NCI-H460 (cell line): ENCODE data around the gene RNASE4. TPM values are rescaled to one million over a fixed set of nuclear protein-coding genes. Genes with fewer than 3 reads are reported as not detected.
"Not testable (repeated sequence)": the region's sequence is repeated elsewhere in the genome, so short reads cannot be mapped to it uniquely, and the experiment has no call there.

ENCODE experiments used
- DNase-seq: peaks from one replicate; pipeline ENCODE4 v3.0.0-alpha.2; 2016; ENCODE audit warnings: low read depth; ENCODE audit errors: extremely low read depth
- polyA plus RNA-seq: library from polyadenylated mRNA; depleted of rRNA; stranded (reverse); fragments of >200 nt; gene quantifications from 2 replicates; pipeline ENCODE4 v1.2.3, GENCODE V29; 2014; cell fraction: nucleus; rRNA removed
- total RNA-seq: library from RNA; depleted of rRNA; stranded (reverse); fragments of >200 nt; shearing (Covaris generic); gene quantifications from 2 replicates; pipeline ENCODE4 v1.2.3, GENCODE V29; 2014; rRNA removed

Gene RNASE4
- 22.9 and 36.7 TPM in 2 replicates for total RNA-seq
- 12.5 and 27.7 TPM in 2 replicates for polyA plus RNA-seq

GRCh38 chr14:20683891-20684661, at the start of gene RNASE4:
TSS of gene RNASE4 (plus strand) at chr14:20684560. CDS start at chr14:20699372, 14,812 bp downstream.
- DNase-seq = peak; percentile 78

GRCh38 chr14:20641591-20641990, 42.8 kb upstream of the RNASE4 start, which contains the start of gene OR6S1:
TSS of gene OR6S1 (minus strand) at chr14:20641691. CDS start at chr14:20641691, 0 bp downstream.
- no peak for DNase-seq

GRCh38 chr14:20642182-20642581, 42.2 kb upstream of the RNASE4 start:
- no peak for DNase-seq

- not testable (repeated sequence) for DNase-seq
Observed at GRCh38 chr14:20642755-20643154, 41.6 kb upstream of the RNASE4 start.

- no peak for DNase-seq
Observed at GRCh38 chr14:20644520-20644919, 39.8 kb upstream of the RNASE4 start.

GRCh38 chr14:20645481-20645880, 38.9 kb upstream of the RNASE4 start:
- DNase-seq = no peak

- peak; percentile 75 for DNase-seq
Observed at GRCh38 chr14:20652996-20653975, 31.1 kb upstream of the RNASE4 start.

- DNase-seq = no peak
Observed at GRCh38 chr14:20655851-20656250, 28.5 kb upstream of the RNASE4 start.

GRCh38 chr14:20656274-20656673, 28.1 kb upstream of the RNASE4 start:
- DNase-seq = no peak

- no peak for DNase-seq
Observed at GRCh38 chr14:20657216-20658211, 26.8 kb upstream of the RNASE4 start.

- no peak for DNase-seq
Observed at GRCh38 chr14:20658246-20658645, 26.1 kb upstream of the RNASE4 start.

- no peak for DNase-seq
Observed at GRCh38 chr14:20659336-20659735, 25.0 kb upstream of the RNASE4 start.

- DNase-seq = no peak
Observed at GRCh38 chr14:20659813-20660395, 24.5 kb upstream of the RNASE4 start.

- no peak for DNase-seq
Observed at GRCh38 chr14:20661197-20661596, 23.2 kb upstream of the RNASE4 start.

GRCh38 chr14:20662968-20663732, 21.2 kb upstream of the RNASE4 start:
- peak; percentile 91 for DNase-seq

- DNase-seq = not testable (repeated sequence)
Observed at GRCh38 chr14:20666400-20666961, 17.9 kb upstream of the RNASE4 start.

GRCh38 chr14:20667957-20668356, 16.4 kb upstream of the RNASE4 start:
- no peak for DNase-seq

- DNase-seq = no peak
Observed at GRCh38 chr14:20668969-20669368, 15.4 kb upstream of the RNASE4 start.
